ENCODE measurements around the gene IFT80. TPM values are rescaled to one million over a fixed set of nuclear protein-coding genes. Genes with fewer than 3 reads are reported as not detected.
"Not testable (repeated sequence)": the region's sequence is repeated elsewhere in the genome, so short reads cannot be mapped to it uniquely, and the experiment has no call there.

Gene IFT80
- polyA plus RNA-seq, 1 donor: 23.0 TPM

- DNase-seq: no peak
Observed at GRCh38 chr3:160355826-160356225, 43.2 kb downstream of the IFT80 start.

DNA sequence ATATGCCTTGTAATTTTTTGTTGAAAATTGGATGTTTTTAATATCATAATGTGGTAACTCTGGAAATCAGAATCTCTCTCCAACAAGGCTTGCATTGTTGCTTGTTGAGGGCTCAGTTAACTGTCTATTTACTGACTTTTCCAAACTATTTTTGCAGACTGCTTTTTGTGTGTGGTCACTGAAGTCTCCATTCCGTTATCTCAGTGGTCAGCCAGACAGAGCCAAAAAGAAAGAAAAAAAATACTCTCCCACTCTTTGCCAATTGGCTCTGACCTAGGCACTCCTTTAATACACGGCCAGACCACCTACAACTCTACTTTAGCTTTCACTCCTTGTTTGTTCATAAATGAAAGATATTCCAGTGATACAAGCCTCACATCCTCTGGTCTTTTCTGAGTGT lies 52.5 kb downstream of the IFT80 start:
- no peak for DNase-seq

DNA sequence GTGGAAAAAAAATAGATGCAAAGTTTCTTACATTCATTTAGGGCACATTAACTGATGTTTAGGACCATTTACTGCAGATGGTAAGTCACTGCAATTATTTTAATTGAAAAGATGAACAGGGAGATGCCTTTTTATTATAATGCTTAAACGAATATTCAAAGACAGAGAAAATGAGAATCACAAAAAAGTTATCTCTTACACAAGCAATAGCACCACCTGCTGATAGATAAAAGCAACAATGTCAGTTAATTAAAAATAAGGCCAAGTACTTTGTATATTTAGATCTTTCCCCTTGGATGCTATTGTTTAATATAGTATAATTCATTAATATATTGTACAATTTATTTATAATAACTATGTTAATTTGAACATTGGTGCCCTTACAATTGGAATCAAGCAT lies 55.9 kb downstream of the IFT80 start:
- no peak for DNase-seq

- DNase-seq: no peak
Observed at GRCh38 chr3:160340351-160340750, 58.7 kb downstream of the IFT80 start.

DNA sequence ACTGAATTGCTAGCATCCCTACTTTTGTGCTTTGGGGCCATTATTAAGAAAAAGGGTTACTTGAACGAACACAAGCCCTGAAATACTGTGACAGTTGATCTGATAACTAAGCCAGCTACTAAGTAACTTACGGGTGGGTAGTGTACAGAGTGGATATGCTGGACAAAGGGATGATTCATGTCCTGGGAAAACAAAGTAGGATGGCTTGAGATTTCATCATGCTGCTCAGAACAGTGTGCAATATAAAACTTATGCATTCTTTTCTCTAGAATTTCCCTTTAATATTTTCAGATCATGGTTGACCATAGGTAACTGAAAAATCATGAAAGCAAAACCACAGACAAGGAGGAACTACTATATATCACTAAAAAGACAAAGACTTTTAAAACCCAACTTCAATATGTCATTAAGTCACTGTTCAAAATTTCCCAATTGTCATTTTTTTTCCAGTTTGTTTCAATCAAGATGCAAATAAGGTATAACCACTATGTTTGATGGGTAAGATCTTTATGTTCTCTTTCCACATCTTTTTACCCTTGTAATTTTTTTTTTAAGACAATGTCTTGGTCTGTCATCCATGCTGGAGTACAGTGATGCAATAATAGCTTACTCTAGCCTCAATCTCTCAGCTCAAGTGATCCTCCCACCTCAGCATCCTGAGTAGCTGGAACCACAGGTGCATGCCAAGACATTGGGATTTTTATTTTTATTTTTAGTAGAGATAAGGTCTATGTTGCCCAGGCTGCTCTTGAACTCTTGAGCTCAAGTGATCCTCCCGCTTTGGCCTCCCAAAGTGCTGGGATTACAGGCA lies 67.7 kb downstream of the IFT80 start:
- no peak for DNase-seq

DNA sequence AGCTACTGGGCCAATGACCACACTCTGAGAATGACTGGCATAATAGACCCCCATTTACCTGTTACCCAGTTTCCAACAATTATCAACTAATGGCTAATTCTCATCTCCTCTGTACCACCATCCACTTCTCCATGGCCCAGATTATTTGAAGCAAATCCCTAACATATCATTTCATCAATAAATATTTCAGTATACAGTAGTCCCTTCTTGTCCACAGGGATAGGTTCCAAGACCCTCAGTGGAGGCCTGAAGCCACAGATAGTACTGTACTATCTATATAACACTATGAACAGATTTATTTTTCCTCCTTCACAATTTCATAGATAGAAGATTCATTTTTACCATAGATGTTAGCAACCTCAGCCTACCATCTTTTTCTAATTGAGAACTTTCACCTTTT lies 68.3 kb downstream of the IFT80 start:
- DNase-seq: no peak

GRCh38 chr3:160330109-160330508 lies 68.9 kb downstream of the IFT80 start:
- DNase-seq: no peak

DNA sequence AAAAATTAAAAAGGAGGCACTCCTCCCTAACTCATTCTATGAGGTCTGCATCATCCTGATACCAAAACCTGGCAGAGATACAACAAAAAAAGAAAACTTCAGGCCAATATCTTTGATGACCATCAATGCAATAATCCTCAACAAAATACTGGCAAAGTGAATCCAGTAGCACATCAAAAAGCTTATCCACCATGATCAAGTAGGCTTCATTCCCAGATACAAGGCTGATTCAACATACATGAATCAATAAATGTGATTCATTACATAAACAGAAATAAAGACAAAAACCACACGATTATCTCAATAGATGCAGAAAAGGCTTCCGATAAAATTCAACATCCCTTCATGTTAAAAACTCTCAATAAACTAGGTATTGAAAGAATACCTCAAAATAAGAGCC lies 72.7 kb downstream of the IFT80 start:
- DNase-seq: not testable (repeated sequence)

DNA sequence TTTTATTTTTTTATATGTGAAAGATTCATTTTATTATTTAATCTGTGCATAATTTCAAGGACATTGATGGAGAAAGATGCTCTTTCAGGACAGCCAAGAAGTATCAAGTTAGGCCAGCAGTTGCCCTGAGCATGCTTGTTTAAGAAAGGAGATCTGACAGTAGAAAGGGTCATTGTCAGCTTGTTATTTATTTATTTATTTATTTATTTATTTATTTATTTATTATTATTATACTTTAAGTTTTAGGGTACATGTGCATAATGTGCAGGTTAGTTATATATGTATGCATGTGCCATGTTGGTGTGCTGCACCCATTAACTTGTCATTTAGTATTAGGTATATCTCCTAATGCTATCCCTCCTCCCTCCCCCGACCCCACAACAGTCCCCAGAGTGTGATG lies 77.2 kb downstream of the IFT80 start:
- DNase-seq: not testable (repeated sequence)

GRCh38 chr3:160319322-160319721 lies 79.7 kb downstream of the IFT80 start:
- DNase-seq: no peak

DNA sequence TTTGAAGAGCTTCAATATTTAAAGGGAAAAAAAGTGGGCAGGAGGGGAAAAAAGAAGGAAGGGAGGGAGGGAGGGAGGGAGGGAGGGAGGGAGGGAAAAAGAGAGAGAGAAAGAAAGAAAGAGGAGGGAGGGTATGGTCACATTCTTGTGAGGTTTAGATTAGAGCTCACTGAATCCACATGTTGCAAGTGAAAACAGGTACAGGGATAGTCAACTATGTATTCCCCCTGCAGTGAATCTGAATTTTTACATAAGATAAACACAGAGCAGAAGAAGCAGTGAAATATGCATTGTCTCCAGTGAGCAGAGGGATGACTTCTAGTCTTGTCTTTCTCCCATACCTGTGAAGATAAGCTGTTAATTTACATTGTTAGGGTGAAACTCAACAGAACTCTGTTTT lies 84.0 kb downstream of the IFT80 start:
- no peak for DNase-seq

- DNase-seq: no peak
Observed at GRCh38 chr3:160312014-160312624, 86.9 kb downstream of the IFT80 start.

- DNase-seq: no peak
Observed at GRCh38 chr3:160302806-160303205, 96.2 kb downstream of the IFT80 start.

DNA sequence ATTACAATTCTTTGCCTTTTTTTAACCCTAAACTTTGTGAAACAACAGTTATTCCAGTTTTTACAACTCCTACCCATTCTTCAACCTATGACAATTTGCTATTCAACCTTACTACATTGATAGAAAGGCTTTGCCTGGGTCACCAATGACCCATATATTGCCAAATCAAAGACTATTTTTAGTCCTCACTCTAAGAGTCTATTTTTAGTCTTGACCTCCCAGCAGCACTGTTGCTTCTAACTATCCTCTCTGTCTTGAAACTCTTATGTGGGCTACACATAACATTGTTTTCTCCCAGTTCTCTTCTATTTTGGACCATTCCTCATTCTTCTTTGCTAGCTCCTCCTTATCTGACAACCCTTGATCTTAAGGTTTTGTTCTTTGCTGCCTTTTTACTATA lies 102.4 kb downstream of the IFT80 start:
- DNase-seq: no peak

- DNase-seq: no peak
Observed at GRCh38 chr3:160291909-160292299, 107.1 kb downstream of the IFT80 start.

DNA sequence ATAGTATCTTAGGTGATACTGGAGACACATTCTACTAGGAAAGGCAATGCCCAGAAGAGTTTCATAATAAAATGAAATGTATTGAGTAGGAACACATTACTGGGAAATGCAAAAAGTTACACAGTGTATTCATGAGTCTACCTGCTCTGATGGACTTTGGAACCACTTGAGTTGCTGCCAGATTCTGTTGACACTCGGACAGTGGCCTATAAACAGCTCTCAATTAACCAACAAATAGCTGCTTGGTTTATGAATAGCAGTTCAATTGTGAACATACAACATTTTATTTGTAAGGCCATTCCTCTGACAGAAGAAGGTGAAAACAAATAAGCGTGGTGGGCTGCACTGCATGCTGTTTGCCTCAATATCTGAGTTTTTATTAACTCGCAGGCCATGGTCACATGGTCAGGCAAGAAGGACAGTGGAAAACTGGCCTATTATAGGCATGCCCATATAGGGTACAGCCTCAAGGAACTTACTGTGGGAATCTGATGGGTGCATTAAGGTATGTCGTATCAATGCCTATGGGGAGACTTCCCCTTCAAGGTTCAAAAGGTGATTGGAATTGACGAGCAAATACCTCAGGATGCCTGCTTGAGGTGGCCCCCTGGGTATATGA lies 107.6 kb downstream of the IFT80 start:
- DNase-seq: no peak

GRCh38 chr3:160287666-160288065 lies 111.4 kb downstream of the IFT80 start:
- DNase-seq: no peak

GRCh38 chr3:160286231-160286630 lies 112.8 kb downstream of the IFT80 start:
- DNase-seq: no peak

DNA sequence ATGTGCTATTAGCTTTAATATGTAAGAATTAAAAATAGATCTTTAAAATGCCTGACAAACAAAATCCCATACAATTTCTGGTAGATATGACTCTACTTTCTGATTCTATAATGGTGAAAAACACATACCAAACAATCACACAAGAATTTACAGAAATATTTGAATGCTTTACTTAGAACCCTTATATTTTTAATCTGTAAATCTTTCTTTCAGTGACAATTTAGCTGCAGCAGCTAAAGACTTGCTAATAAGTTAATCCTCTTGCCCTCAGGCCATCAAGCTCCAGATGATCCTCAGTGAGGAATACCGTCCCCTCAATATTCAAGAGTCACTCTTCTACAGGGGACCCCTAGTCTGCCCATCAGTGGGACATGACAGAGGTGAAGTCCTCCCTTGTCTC lies 118.2 kb downstream of the IFT80 start:
- no peak for DNase-seq

DNA sequence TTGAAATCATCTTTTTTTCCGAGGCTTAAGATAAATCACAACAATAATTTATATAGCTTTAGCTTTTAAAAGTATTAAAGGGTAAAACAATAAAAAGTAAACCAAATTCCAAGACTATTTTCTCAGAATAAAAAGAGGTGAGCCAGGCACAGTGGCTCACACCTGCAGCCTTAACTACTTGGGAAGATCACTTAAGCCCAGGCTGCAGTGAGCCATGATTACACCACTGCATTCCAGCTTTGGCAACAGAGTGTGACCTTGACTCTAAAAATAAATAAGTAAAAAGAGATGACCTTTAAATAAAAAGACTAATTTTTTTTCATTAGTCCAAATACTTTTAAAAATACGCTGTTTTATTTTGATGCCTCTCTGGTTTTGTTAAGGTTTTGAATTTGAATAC lies 119.4 kb downstream of the IFT80 start:
- no peak for DNase-seq

DNA sequence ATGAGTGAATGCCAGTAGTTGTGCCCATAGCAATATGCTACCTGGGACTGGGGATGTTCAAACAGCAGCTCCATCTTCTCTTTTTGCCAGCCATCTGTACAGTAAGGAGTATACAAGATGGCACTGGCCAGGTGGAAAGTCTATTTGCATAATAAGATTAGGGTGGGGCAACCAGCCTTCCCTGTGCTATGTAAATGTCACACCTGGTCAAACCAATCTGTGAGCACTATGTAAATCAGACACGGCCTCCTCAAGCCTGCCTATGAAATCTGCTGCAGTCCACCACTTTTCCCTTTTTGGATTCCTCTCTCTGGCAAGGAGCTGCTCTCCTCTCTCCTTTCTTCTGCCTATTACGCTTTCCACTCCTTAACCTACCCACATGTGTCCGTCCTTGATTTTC lies 120.8 kb downstream of the IFT80 start:
- DNase-seq: no peak

DNA sequence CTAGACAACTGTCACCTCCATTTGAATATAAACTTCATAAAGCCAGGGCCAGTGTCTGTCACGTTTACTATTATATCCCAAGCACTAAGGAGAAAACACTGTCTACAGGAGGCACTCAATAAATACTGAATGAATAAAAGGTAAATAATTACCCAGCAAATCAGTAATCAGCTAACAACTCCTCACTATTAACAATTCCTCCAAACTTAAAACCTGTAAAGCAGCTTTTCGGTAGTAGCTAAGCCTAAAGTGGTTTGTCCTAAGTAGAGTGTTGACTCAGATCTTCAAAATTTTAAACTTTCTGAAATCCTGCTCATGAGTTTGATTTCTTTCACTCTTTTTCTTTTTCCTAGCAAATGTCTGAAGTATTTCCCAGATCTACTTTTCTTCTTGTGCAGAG lies 133.9 kb downstream of the IFT80 start:
- DNase-seq: no peak

GRCh38 chr3:160260587-160261270 lies 138.3 kb downstream of the IFT80 start:
- DNase-seq: no peak
